HepG2 (cell line): Measurements from ENCODE around the gene MARCHF6. TPM values are rescaled to one million over a fixed set of nuclear protein-coding genes. Genes with fewer than 3 reads are reported as not detected.

Experiments
- ATAC-seq: fragments of 200-7000 bp; cut with Tn5 transposase; 3 replicates; pipeline ENCODE4 v1.9.1; 2020; ENCODE audit warnings: mild to moderate bottlenecking, moderate library complexity
- BruUV-seq: library from RNA; stranded (reverse); fragments of 400-500 nt; replicated peaks from 2 replicates; lab custom pipeline; 2021; lab: Mats Ljungman, UMichigan
- CTCF ChIA-PET: fragments of 300-600 bp; formaldehyde crosslinking; extraction: SDS; loops from one replicate; lab custom pipeline; 2021; ENCODE audit warnings: low total read pairs, inconsistent platforms, low intra/inter-chr PET ratio; lab: Yijun Ruan, JAX
- POLR2A ChIA-PET: fragments of 350-600 bp; sonication (Branson Sonifier 250); formaldehyde crosslinking; loops from one replicate; lab custom pipeline; 2020; ENCODE audit warnings: antibody characterized with exemption, inconsistent platforms; lab: Yijun Ruan, JAX
- DNase-seq: peaks from one replicate; pipeline ENCODE4 v3.0.0-alpha.2; 2015; ENCODE audit warnings: low spot score
- FAIRE-seq: peaks from 3 replicates; lab custom pipeline; 2011; peaks lifted over from hg19 to GRCh38; lab: Jason Lieb, UNC
- H2AFZ ChIP-seq: one replicate; pipeline ENCODE4 v1.6.1; 2011; ENCODE audit warnings: low read length, inconsistent platforms
- H3K27ac ChIP-seq: fragments of 300-600 bp; 3 replicates; pipeline ENCODE4 v1.8.0; 2011; ENCODE audit warnings: mixed run types, mild to moderate bottlenecking, mixed read lengths, low read length, inconsistent platforms; ENCODE audit not compliant: insufficient read depth; ENCODE audit errors: extremely low read length
- H3K27me3 ChIP-seq, 2 experiments: fragments of 200-600 bp in 1 of 2; 2 replicates in 1 of 2; 3 replicates in 1 of 2; pipeline versions ENCODE4 v1.6.0 to v1.8.0; 2011; ENCODE audit warnings: low read length in 2 of 2, mild to moderate bottlenecking in 2 of 2, moderate library complexity in 2 of 2, inconsistent platforms in 1 of 2; ENCODE audit not compliant: insufficient read depth in 2 of 2, control insufficient read depth in 1 of 2
- H3K36me3 ChIP-seq, 2 experiments: fragments of 200-600 bp in 1 of 2; replicated peaks in 1 of 2; 2 replicates in 1 of 2; 3 replicates in 1 of 2; pipeline versions ENCODE4 v1.5.1 to v1.8.0; 2011; ENCODE audit warnings: low read length in 2 of 2, inconsistent platforms in 1 of 2; ENCODE audit not compliant: insufficient read depth in 2 of 2, control insufficient read depth in 1 of 2
- H3K4me1 ChIP-seq: 2 replicates; pipeline ENCODE4 v1.5.1; 2012; ENCODE audit warnings: low read length, inconsistent platforms; ENCODE audit not compliant: insufficient read depth
- H3K4me2 ChIP-seq: 2 replicates; pipeline ENCODE4 v1.6.0; 2011; ENCODE audit warnings: low read depth, low read length, inconsistent platforms
- H3K4me3 ChIP-seq, 3 experiments: fragments of 200-600 bp in 1 of 3; sonication (generic), shearing (Covaris generic) in 1 of 3; replicated peaks in 1 of 3; 2 replicates each; pipeline ENCODE4 v1.5.1; 2011 to 2016; ENCODE audit warnings: low read length in 3 of 3, inconsistent platforms in 2 of 3, low read depth in 2 of 3, mild to moderate bottlenecking in 2 of 3, control low read depth in 1 of 3, mixed read lengths in 1 of 3; ENCODE audit not compliant: insufficient read depth in 1 of 3
- H3K79me2 ChIP-seq: one replicate; pipeline ENCODE4 v1.6.1; 2011; ENCODE audit warnings: low read length, inconsistent platforms; ENCODE audit not compliant: insufficient read depth
- H3K9ac ChIP-seq: 2 replicates; pipeline ENCODE4 v1.6.0; 2011; ENCODE audit warnings: mild to moderate bottlenecking, low read depth, low read length, inconsistent platforms; ENCODE audit not compliant: insufficient read depth
- H3K9me3 ChIP-seq: 2 replicates; pipeline ENCODE4 v1.5.1; 2012; ENCODE audit warnings: mild to moderate bottlenecking, low read length
- H4K20me1 ChIP-seq: 2 replicates; pipeline ENCODE4 v1.6.0; 2011; ENCODE audit warnings: inconsistent platforms, mild to moderate bottlenecking, low read length, moderate library complexity; ENCODE audit not compliant: insufficient read depth
- ATF7-NPFF ChIP-seq: sonication (generic); formaldehyde crosslinking; IDR thresholded peaks from 2 replicates; pipeline ENCODE4 v1.8.1; 2023; ENCODE audit warnings: mild to moderate bottlenecking, low read depth, missing genetic modification reagents, moderate library complexity
- GFI1 ChIP-seq: sonication (generic); formaldehyde crosslinking; IDR thresholded peaks from 2 replicates; pipeline ENCODE4 v1.5.0; 2020; ENCODE audit warnings: missing genetic modification reagents, mild to moderate bottlenecking, borderline replicate concordance
- GLMP ChIP-seq: sonication (generic); formaldehyde crosslinking; IDR thresholded peaks from 2 replicates; pipeline ENCODE4 v1.9.0; 2021; ENCODE audit warnings: missing genetic modification reagents, mild to moderate bottlenecking, borderline replicate concordance
- GTF2F1 ChIP-seq: fragments of 150-350 bp; IDR thresholded peaks from 2 replicates; pipeline ENCODE4 v1.6.1; 2014; ENCODE audit warnings: low read length
- REXO4 ChIP-seq: sonication (generic); formaldehyde crosslinking; IDR thresholded peaks from 2 replicates; pipeline ENCODE4 v1.8.0; 2022; ENCODE audit warnings: missing genetic modification reagents, mild to moderate bottlenecking, borderline replicate concordance
- RORA ChIP-seq: sonication (generic); formaldehyde crosslinking; IDR thresholded peaks from 2 replicates; pipeline ENCODE4 v1.5.0; 2020; ENCODE audit warnings: mild to moderate bottlenecking, missing genetic modification reagents, moderate library complexity
- SMARCE1 ChIP-seq: fragments of 450-650 bp; IDR thresholded peaks from 2 replicates; pipeline ENCODE4 v1.6.1; 2017; ENCODE audit warnings: borderline replicate concordance
- TCF7L2 ChIP-seq: IDR thresholded peaks from 2 replicates; pipeline ENCODE4 v1.6.1; 2011; ENCODE audit warnings: mild to moderate bottlenecking, low read depth, low read length, moderate library complexity
- ZBTB49 ChIP-seq: sonication (generic); formaldehyde crosslinking; IDR thresholded peaks from 2 replicates; pipeline ENCODE4 v1.4.0; 2020; ENCODE audit warnings: missing genetic modification reagents, borderline replicate concordance
- ZFP37 ChIP-seq: sonication (generic); formaldehyde crosslinking; IDR thresholded peaks from 2 replicates; pipeline ENCODE4 v1.4.0; 2020; ENCODE audit warnings: missing genetic modification reagents, borderline replicate concordance
- ZNF431 ChIP-seq: sonication (generic); formaldehyde crosslinking; IDR thresholded peaks from 2 replicates; pipeline ENCODE4 v1.9.0; 2022; ENCODE audit warnings: missing genetic modification reagents, low read depth, mild to moderate bottlenecking, borderline replicate concordance
- ZNF501 ChIP-seq: sonication (generic); formaldehyde crosslinking; IDR thresholded peaks from 2 replicates; pipeline ENCODE4 v1.5.1; 2020; ENCODE audit warnings: mild to moderate bottlenecking, moderate library complexity, missing genetic modification reagents
- ZNF546 ChIP-seq: sonication (generic); formaldehyde crosslinking; conservative IDR thresholded peaks from 2 replicates; pipeline ENCODE4 v1.8.1; 2023; ENCODE audit warnings: mild to moderate bottlenecking, missing genetic modification reagents
- ZNF589 ChIP-seq: sonication (generic); formaldehyde crosslinking; conservative IDR thresholded peaks from 2 replicates; pipeline ENCODE4 v1.8.0; 2022; ENCODE audit warnings: mild to moderate bottlenecking, moderate library complexity, missing genetic modification reagents
- ZNF614 ChIP-seq: IDR thresholded peaks from 2 replicates; pipeline ENCODE4 v1.6.1; 2018; ENCODE audit warnings: missing biosample characterization, missing genetic modification reagents, inconsistent platforms, borderline replicate concordance
- WGBS: methylation state at CpG from one replicate; pipeline ENCODE4 v1.1.6; 2017; ENCODE audit warnings: low lambda C conversion rate; 5-methylcytosine and 5-hydroxymethylcytosine counted together
- in situ Hi-C: cut with HindIII; loops from 2 replicates; pipeline ENCODE4 v1.10.0; 2017; ENCODE audit warnings: low pct_unique_long_range_greater_than_20kb; ENCODE audit not compliant: extremely low pct_ligation_motif_present
- intact Hi-C: fragments of 100-400 bp; cut with micrococcal nuclease; formaldehyde crosslinking; loops from one replicate; pipeline ENCODE4 v1.10.0; 2022; ENCODE audit not compliant: unreplicated experiment
- polyA plus RNA-seq, 8 experiments: library from polyadenylated mRNA; depleted of rRNA in 3 of 8; stranded (reverse) in 7 of 8; unstranded in 1 of 8; fragments of >200 nt; fragmentation: Illumina TruSeq in 4 of 8; extraction: Trizol in 4 of 8; gene quantifications; 2 replicates each; pipeline versions ENCODE4 v1.2.1 to v1.2.3, GENCODE V29; 2011 to 2016; ENCODE audit warnings: low read depth in 4 of 8, missing spikeins in 1 of 8, mixed read lengths in 1 of 8; ENCODE audit not compliant: insufficient read depth in 1 of 8
- total RNA-seq, 5 experiments: library from RNA; depleted of rRNA; stranded (reverse); fragments of >200 nt; fragmentation: Illumina TruSeq; extraction: Trizol; gene quantifications; 2 replicates each; pipeline ENCODE4 v1.2.3, GENCODE V29; 2016; ENCODE audit warnings: low read depth in 1 of 5
- TF ChIP-seq, protein P1 (sequence below): IDR thresholded peaks from 2 replicates; pipeline ENCODE4 v1.6.1; 2016; ENCODE audit warnings: missing compliant biosample characterization, missing genetic modification reagents, borderline replicate concordance

MARCHF6 gene
- total and polyA plus RNA-seq, 2 of the 13 experiments (the other 11 are each of a cell fraction or from before 2014, with no cell fraction given) = 48.6 to 107 TPM

- no peak overlapping the region for H3K9ac ChIP-seq
- TF ChIP-seq SMARCE1 (no peak), ATF7-NPFF (no peak), ZNF431 (no peak), RORA (CRISPR knock-in tag) (no peak), TCF7L2 (no peak), GTF2F1 (no peak), ZFP37 (CRISPR knock-in tag) (no peak)
- TF ChIP-seq, protein P1, sequence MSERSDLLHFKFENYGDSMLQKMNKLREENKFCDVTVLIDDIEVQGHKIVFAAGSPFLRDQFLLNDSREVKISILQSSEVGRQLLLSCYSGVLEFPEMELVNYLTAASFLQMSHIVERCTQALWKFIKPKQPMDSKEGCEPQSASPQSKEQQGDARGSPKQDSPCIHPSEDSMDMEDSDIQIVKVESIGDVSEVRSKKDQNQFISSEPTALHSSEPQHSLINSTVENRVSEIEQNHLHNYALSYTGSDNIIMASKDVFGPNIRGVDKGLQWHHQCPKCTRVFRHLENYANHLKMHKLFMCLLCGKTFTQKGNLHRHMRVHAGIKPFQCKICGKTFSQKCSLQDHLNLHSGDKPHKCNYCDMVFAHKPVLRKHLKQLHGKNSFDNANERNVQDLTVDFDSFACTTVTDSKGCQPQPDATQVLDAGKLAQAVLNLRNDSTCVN (CRISPR knock-in tag) = no peak
- TF ChIP-seq, all 625 proteins: peak for 0
- Histone ChIP-seq H2AFZ (no peak overlapping the region), H3K79me2 (no peaks in the 10 kb centered on the region), H3K9me3 (no peaks in the 10 kb centered on the region), H3K36me3 (peaks cover 10 to 72% of the 10 kb centered on the region in 2 experiments), H3K27ac (no peak overlapping the region), H3K27me3 (no peaks in the 10 kb centered on the region), H3K4me3 (no peak overlapping the region), H3K4me2 (no peak overlapping the region), H4K20me1 (no peaks in the 10 kb centered on the region), H3K4me1 (no peaks in the 10 kb centered on the region)
- DNase-seq (no peak), ATAC-seq (no peak), FAIRE-seq (no peak)
- no TSS peak for BruUV-seq
- ChIA-PET CTCF (no interaction called here), POLR2A (no interaction called here)
- intact Hi-C loops = no loop called here
- in situ Hi-C loops = no loop called here
Measured at GRCh38 chr5:10399839-10400238, 46.3 kb downstream of the MARCHF6 start.

DNA sequence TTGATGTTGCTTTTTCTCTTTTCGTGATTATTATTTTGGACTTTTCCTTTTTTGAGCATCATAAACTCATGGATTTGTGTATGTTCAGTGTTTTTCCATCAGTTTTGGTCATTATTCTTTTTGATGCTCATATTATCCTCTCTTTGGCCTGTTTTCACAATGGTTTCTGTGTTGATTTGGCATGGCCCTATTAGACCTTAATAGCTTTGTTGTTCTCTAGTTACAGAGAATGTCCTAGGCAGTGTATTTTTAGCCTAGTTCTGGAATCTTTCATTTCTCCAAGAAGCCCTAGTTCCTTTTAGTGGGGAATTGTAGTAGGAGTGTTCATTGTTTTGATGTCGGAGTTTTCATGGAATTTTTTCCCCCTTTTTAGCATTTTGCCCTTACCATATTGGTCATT lies 46.9 kb downstream of the MARCHF6 start:
- no peak overlapping the region for H3K4me2 ChIP-seq
- no peaks in the 10 kb centered on the region for H3K79me2 ChIP-seq
- ATAC-seq = no peak
- peaks cover 10 to 75% of the 10 kb centered on the region in 2 experiments for H3K36me3 ChIP-seq
- no peak for FAIRE-seq
- WGBS = 99% methylated on average over 2 of the region's 2 CpGs
- H3K9ac ChIP-seq = no peak overlapping the region
- no peaks in the 10 kb centered on the region for H3K9me3 ChIP-seq
- CTCF ChIA-PET = no interaction called here
- DNase-seq = no peak
- in situ Hi-C loops = no loop called here
- BruUV-seq = no TSS peak
- no peaks in the 10 kb centered on the region for H3K4me1 ChIP-seq
- POLR2A ChIA-PET = no interaction called here
- no peaks in the 10 kb centered on the region for H4K20me1 ChIP-seq
- intact Hi-C loops = no loop called here
- no peak overlapping the region for H3K27ac ChIP-seq
- H3K27me3 ChIP-seq = no peaks in the 10 kb centered on the region
- H2AFZ ChIP-seq = no peak overlapping the region
- H3K4me3 ChIP-seq = no peak overlapping the region
- TF ChIP-seq ZNF546 (no peak), ZNF589 (no peak), GLMP (CRISPR knock-in tag) (no peak), ZBTB49 (CRISPR knock-in tag) (no peak), GFI1 (CRISPR knock-in tag) (no peak), REXO4 (no peak), ZNF501 (CRISPR knock-in tag) (no peak), ZNF614 (no peak)
